Lower lobe of right lung (tissue), 2 donors: ENCODE measurements around the gene DBNL. TPM values are rescaled to one million over a fixed set of nuclear protein-coding genes. Genes with fewer than 3 reads are reported as not detected.

Source experiments
- ATAC-seq, 2 donors: fragments of 200-7000 bp; cut with Tn5 transposase; one replicate each; pipeline ENCODE4 v1.9.1; 2020 to 2022; ENCODE audit warnings: mild to moderate bottlenecking in 2 of 2, moderate library complexity in 2 of 2
- DNase-seq: peaks from one replicate; pipeline ENCODE4 v3.0.0-alpha.2; 2020
- H3K27ac ChIP-seq: fragments of 200-600 bp; one replicate; pipeline ENCODE4 v1.8.0; 2022
- H3K27me3 ChIP-seq: fragments of 200-600 bp; one replicate; pipeline ENCODE4 v1.8.0; 2022; ENCODE audit warnings: low read depth
- H3K36me3 ChIP-seq: fragments of 200-600 bp; one replicate; pipeline ENCODE4 v1.8.0; 2022; ENCODE audit warnings: mild to moderate bottlenecking
- H3K4me1 ChIP-seq: fragments of 200-600 bp; one replicate; pipeline ENCODE4 v1.8.0; 2022
- H3K4me3 ChIP-seq: fragments of 200-600 bp; one replicate; pipeline ENCODE4 v1.8.0; 2022; ENCODE audit warnings: mild to moderate bottlenecking
- H3K9me3 ChIP-seq: fragments of 200-600 bp; one replicate; pipeline ENCODE4 v1.8.0; 2022
- intact Hi-C: fragments of 100-400 bp; cut with DNase I; formaldehyde crosslinking; loops from one replicate; pipeline ENCODE4 v1.11.0; 2022
- total RNA-seq: library from RNA; stranded (reverse); fragmentation: NEBNext Ultra II Directional; extraction: Animal tissue kit (Norgen Biotek cat#: 25700); gene quantifications from one replicate; pipeline ENCODE4 v1.2.1, GENCODE V29; 2021
- TF ChIP-seq, protein P1 (sequence below): fragments of 200-600 bp; IDR thresholded peaks from one replicate; pipeline ENCODE4 v1.8.0; 2022; ENCODE audit warnings: antibody characterized with exemption, mild to moderate bottlenecking
- donor health status: DM: no; HTN: yes; CAD: no; lungs with severe emphysema.

The DBNL gene
- total RNA-seq, 1 donor from 2014 or later, result 109 TPM

DNA sequence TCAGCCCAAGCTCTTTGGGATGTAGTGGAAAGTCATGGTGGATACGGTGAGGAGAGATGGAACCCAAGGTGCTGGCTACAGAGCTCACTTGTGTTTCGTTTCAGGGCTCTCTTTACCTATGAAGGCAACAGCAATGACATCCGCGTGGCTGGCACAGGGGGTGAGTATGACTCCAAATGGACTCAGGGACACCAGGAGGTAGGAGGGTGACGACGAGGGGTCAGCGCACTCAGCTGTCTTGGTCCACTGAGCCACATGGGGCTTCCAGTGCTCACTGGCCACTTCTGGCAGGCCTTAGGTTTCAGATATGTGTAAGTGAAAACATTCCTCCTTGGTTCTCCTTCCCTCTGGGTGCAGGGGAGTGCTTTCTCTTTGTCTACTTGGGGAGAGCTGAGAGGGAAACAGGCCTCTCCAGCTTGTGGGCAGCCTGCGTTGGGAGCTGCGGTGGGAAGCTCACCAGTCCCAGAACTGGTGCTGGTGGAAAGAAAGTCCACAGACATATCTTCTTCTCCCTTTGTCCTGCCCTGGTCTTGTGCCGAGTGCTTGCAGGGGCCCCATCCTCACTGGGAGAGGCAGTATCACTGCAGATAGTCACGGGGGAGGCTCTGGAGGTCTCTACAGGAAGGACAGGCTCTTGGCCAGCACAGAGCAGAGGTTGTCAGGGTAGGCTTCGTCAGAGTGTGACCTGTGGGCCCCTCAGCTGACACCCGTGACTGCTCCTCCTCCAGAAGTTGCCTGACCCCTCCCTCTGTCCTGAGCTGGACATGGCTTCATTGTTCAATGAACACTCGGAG, 5.8 kb downstream of the DBNL start:
- no peaks in the 10 kb centered on the region for H3K27me3 ChIP-seq
- H3K27ac ChIP-seq, result no peak overlapping the region
- H3K36me3 ChIP-seq, result peaks cover 75% of the 10 kb centered on the region
- intact Hi-C loops, result no loop called here
- H3K9me3 ChIP-seq, result no peaks in the 10 kb centered on the region
- peaks cover 46% of the 10 kb centered on the region for H3K4me1 ChIP-seq
- no peak overlapping the region for H3K4me3 ChIP-seq
- ATAC-seq (no peak), DNase-seq (no peak)
- TF ChIP-seq, protein P1, sequence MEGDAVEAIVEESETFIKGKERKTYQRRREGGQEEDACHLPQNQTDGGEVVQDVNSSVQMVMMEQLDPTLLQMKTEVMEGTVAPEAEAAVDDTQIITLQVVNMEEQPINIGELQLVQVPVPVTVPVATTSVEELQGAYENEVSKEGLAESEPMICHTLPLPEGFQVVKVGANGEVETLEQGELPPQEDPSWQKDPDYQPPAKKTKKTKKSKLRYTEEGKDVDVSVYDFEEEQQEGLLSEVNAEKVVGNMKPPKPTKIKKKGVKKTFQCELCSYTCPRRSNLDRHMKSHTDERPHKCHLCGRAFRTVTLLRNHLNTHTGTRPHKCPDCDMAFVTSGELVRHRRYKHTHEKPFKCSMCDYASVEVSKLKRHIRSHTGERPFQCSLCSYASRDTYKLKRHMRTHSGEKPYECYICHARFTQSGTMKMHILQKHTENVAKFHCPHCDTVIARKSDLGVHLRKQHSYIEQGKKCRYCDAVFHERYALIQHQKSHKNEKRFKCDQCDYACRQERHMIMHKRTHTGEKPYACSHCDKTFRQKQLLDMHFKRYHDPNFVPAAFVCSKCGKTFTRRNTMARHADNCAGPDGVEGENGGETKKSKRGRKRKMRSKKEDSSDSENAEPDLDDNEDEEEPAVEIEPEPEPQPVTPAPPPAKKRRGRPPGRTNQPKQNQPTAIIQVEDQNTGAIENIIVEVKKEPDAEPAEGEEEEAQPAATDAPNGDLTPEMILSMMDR, result no peak

DNA sequence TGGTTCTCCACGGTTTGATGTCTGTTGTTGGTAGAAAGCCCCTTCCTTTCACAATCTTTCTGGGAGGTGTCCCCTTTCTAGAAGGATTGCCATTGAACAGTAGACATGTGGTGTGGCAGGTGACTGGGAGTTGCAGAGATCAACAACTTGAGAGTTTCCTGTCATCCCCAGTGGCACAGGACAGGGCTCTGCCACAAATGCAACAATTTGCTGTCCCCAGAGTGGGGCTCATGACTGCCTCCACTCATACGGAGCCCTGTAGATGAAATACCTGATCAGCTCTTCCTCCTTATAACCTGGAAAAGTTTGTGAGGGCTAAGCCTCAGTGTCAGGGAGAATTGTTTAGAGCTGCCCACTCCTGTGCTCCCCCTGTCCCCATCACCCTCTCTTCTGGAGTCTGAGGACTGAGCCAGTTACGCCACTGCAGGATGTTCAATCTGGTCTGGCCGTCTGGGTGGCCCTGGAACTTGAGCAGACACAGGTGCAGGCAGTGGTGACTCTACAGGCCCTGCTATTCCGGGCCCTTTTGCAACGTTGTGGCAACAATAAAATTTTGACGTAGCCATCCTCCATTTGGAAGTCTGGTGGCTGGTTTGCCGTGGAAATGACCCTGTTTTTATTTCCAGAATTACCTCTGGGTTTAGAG, 6.5 kb downstream of the DBNL start:
- H3K36me3 ChIP-seq, result peaks cover 82% of the 10 kb centered on the region
- H3K4me3 ChIP-seq, result no peak overlapping the region
- TF ChIP-seq, protein P1, result no peak
- no peak for ATAC-seq
- peaks cover 39% of the 10 kb centered on the region for H3K4me1 ChIP-seq
- intact Hi-C loops, result no loop called here
- no peaks in the 10 kb centered on the region for H3K9me3 ChIP-seq
- H3K27ac ChIP-seq, result peak overlapping the region; percentile 3
- no peak for DNase-seq
- H3K27me3 ChIP-seq, result no peaks in the 10 kb centered on the region

DNA sequence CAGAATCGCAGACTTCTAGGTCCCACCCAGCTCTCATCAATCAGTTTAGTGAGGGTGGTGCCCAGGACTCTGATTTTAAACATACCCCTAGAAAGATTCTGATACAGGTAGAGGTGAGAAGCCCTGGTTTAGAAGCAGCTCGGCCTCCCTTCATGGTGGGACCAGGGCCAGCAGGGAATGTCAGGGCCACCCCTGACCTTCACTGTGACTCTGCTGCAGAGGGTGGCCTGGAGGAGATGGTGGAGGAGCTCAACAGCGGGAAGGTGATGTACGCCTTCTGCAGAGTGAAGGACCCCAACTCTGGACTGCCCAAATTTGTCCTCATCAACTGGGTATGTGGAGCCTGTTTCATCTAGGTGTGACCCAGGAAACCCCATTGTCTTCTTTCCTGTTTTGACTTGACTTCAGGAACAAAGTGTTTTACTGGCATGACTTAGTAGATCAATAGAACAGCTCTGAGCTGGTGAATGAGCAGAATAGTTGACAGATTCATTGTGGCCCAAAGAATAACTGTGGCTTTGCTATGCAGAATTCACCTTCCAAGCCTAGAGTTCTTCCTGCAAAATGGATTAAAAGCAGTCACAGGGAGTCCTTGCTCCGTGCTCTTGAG, 7.2 kb downstream of the DBNL start:
- no peak for DNase-seq
- TF ChIP-seq, protein P1, result no peak
- no peak overlapping the region for H3K27ac ChIP-seq
- no peaks in the 10 kb centered on the region for H3K27me3 ChIP-seq
- intact Hi-C loops, result no loop called here
- H3K4me1 ChIP-seq, result peaks cover 32% of the 10 kb centered on the region
- ATAC-seq, result no peak
- H3K36me3 ChIP-seq, result peaks cover 83% of the 10 kb centered on the region
- no peak overlapping the region for H3K4me3 ChIP-seq
- no peaks in the 10 kb centered on the region for H3K9me3 ChIP-seq

DNA sequence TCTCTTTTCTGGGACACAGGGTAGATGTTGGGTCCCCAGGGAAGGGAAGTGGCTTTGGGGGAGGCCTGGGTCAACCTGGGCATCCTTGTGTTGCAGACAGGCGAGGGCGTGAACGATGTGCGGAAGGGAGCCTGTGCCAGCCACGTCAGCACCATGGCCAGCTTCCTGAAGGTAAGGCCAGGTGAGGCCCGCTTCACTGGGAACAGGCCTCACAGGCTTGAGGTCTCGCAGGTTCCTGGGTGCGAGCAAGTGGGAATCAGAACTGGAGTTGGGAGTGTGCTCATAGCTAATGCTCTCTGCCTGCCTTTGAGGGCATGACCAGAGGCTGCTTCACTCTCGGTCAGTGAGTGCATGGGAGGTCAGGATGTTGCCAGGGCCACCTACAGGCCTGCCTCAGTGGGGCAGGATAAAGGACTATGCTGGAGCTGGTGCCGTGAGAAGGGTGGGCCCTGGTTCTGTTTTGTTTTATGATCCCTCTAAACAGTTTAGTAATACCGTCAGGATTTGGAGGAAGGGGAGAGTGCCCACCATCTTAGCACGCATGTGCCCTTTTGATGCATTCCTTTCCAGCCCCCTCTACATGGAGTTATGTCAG, 8.4 kb downstream of the DBNL start:
- H3K9me3 ChIP-seq, result no peaks in the 10 kb centered on the region
- DNase-seq, result no peak
- no peak overlapping the region for H3K27ac ChIP-seq
- peaks cover 22% of the 10 kb centered on the region for H3K4me1 ChIP-seq
- peaks cover 88% of the 10 kb centered on the region for H3K36me3 ChIP-seq
- intact Hi-C loops, result no loop called here
- H3K27me3 ChIP-seq, result no peaks in the 10 kb centered on the region
- TF ChIP-seq, protein P1, result no peak
- H3K4me3 ChIP-seq, result no peak overlapping the region
- ATAC-seq, result no peak

DNA sequence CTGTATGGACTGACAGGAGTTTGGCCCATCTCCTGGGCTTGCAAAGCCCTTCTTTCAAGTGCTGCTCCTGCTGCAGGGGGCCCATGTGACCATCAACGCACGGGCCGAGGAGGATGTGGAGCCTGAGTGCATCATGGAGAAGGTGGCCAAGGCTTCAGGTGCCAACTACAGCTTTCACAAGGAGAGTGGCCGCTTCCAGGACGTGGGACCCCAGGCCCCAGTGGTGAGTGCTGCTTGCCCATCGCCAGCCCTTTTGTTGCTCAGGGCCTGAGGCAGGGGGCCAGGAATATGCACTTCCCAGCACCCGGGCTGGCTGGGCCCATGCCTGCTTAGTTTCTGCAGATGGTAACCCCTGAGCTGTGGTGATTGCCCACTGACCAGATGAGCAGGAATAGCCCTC, 12.2 kb downstream of the DBNL start:
- H3K4me3 ChIP-seq, result no peak overlapping the region
- peaks cover 100% of the 10 kb centered on the region for H3K36me3 ChIP-seq
- no peak overlapping the region for H3K27ac ChIP-seq
- no peaks in the 10 kb centered on the region for H3K27me3 ChIP-seq
- H3K4me1 ChIP-seq, result no peaks in the 10 kb centered on the region
- no peaks in the 10 kb centered on the region for H3K9me3 ChIP-seq
- ATAC-seq (no peak), DNase-seq (no peak)
- intact Hi-C loops, result no loop called here
- TF ChIP-seq, protein P1, result no peak
